HT-29 (cell line): Measurements from ENCODE around the gene TMEM266. TPM values are rescaled to one million over a fixed set of nuclear protein-coding genes. Genes with fewer than 3 reads are reported as not detected.

Experiments used
- DNase-seq: peaks from one replicate; pipeline ENCODE4 v3.0.0-alpha.2; 2015; ENCODE audit warnings: low spot score
- total RNA-seq: library from RNA; depleted of rRNA; stranded (reverse); fragments of >200 nt; shearing (Covaris generic); gene quantifications from 2 replicates; pipeline ENCODE4 v1.2.3, GENCODE V29; 2014

TMEM266 gene
- total RNA-seq, 1 experiment from 2014 or later, result not detected

DNA sequence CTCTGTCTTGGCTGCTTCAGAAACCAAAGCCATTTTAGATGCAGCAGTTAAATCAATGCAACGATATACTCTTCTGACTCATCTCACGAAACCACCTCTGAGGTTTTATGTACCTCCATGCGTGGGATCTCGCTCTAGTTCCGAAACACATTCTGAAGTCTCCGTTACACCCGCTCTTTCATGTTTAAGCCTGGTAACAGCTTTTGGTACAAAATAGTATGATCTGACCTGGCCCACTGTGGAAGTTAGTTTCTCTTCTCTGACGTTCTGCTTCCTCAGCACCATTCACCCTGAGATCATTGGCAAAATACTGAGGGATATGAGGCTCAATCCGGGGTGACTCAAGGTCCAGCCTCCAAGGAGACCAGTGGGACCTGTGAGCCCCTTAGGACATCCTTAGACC lies 121.9 kb downstream of the TMEM266 start:
- no peak for DNase-seq

DNA sequence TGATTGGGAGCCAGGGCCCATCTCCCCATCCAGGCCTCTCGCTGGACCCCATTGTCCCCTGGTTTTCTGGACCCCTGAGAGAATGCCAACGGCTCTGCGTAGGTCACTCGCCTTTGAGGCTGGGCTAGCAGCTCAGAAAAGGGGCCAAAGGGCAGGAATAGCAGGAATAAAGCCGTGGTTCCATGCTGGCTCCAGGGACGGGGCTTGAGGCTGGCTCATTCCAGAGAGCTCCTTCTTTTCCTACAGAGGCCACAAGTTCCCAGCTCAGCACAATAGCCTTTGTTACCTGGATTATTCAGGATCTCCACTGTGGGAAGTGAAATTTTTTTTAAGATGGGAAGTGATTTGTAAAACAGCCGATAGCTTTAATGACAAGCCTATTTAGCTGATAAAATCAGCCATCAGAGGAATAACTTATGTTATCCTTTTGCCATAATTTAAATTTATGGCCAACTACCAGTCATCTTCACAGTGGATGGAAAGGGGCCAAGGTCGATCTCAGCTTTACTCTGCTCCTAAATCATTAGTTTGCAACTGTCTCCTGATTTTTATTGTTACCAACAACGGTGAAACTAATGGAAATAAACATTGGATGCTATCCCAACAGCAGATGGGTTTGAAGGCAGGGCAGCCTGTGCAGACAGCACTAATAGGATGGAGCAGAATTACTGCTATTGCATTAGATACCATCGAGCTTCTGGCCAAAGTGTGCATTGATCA lies 124.3 kb downstream of the TMEM266 start:
- DNase-seq, result no peak

DNA sequence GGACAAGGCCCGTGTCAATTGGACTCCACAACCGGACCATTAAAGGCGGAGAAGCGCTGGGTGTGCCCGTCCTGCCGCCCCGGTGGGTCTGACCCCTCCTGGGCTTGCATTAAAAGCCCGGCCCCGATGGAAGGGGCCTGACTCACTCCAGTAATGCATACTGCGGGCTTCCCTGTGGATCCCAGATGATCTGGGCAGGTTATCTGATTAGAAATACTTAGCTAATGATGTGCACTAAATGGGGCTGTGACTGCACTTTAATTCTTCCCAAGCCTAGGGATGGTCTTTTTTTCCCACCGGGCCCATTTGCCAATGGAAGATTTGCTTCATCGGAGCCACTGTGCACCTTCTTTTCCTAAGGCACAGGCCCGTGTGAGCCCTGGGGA lies 124.9 kb downstream of the TMEM266 start:
- DNase-seq, result no peak

DNA sequence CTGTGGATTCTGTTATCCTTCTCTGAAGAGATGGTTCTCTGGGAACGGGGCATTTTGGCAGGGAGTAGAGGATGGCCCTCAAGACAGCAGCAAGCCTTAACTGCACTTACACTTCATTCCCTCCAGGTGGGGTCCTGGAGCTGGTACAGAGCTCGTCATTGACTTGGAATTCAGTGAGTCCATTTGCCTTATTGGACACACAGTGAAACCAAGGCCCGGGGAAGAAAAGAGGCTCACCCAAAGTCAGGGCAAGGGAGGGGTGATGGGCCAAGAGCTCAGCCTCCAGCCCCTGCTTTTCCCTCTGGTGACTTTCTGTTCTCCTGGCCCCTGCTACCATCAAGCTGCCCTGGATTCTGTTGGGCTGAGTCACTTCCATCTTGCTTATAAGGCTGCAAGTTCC lies 125.9 kb downstream of the TMEM266 start:
- DNase-seq, result peak; percentile 85

DNA sequence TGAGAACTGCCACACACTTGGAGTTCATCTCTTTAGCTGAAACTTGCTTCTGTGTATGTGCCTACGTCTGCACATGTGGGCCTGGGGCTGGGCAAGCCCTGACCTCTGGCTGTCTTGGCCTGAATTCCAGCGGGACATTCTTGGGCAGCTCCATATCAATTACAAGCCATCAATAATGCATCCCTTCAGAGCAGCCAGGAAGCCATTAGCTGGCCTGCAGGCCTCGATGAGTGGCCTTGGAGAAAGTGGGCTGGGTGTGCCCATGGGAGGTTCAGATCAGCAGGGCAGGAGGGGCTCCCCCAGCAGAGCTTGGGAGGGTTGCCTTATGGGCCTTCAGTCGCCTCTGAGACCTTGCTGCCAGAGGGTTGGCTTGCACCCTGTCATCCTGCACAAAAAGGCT lies 127.4 kb downstream of the TMEM266 start:
- no peak for DNase-seq

DNA sequence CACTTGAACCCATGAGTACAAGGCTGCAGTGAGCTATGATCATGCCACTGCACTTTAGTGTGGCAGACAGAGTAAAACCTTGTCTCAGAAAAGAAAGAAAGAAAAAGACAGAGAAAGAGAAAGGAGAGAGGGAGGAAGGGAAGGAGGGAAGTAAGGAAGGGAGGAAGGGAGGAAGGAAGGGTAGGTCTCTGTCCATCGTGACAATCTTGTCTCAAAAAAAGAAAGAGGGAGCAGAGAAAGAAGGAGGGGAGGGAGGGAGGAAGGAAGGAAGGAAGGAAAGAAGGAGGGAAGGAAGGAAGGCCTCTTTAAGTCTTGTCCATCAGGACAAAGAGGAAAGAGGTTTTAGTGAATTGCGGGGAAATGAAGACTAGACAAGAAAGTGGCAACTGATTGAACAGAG lies 129.3 kb downstream of the TMEM266 start:
- no peak for DNase-seq

DNA sequence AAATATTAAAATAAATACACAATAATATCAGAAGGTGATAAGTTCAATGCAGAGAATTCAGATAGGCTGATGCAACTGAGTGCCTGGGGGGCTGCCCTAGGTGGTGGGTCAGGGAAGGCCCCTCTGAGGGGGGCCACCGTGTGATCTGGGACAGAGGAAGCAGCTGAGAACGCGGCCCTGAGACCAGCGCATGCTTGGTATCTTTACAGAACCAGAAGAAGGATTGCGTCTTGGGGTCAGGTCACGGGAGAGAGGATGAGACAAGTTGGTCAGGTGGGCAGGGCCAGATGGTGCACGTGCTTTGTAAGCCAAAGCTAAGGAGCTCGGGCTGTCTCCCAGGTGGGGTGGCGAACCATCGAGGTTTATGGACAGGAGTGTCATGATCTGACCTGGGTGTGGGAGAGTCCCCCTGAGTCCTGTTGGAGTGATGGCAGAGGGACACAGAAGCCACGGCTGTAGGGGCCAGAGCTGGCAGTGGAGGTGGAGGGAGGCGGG lies 130.3 kb downstream of the TMEM266 start:
- no peak for DNase-seq

DNA sequence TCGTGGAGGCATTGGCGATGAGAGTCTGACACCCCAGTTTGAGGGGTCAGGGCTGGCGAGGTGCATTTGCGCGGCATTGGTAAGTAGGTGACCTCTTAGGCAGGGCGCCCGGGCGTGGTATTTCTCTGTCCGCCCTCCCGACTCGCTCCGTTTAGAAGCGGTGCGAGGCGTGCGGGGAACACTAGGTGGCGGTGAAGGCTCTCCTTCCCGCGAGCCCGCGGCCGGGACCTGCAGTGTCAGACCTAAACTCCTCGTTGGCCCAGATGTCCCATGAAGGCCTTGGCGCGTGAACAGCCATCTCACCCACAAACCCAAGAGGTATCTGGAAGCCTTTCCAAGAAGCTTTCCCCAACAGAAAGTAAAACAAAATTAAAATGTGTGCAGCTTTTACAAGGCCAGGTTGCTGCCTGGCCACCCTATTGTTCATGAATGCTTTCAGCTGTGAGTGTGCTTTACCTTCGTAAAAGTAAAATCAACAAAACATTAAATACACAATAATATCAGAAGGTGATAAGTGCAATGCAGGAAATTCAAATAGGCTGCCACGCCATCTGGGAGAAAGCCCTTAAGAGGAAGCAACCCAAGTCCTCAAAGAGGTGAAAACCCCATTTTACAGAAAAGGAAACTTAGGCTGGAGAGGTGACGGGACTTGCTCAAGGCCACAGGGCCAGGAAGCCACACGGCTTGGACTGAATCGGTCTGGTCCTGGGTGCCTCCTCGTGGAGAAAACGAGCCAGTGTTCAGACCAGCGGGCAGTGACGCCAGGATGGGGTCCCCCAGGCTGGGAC lies 131.2 kb downstream of the TMEM266 start:
- DNase-seq, result peak; percentile 94

DNA sequence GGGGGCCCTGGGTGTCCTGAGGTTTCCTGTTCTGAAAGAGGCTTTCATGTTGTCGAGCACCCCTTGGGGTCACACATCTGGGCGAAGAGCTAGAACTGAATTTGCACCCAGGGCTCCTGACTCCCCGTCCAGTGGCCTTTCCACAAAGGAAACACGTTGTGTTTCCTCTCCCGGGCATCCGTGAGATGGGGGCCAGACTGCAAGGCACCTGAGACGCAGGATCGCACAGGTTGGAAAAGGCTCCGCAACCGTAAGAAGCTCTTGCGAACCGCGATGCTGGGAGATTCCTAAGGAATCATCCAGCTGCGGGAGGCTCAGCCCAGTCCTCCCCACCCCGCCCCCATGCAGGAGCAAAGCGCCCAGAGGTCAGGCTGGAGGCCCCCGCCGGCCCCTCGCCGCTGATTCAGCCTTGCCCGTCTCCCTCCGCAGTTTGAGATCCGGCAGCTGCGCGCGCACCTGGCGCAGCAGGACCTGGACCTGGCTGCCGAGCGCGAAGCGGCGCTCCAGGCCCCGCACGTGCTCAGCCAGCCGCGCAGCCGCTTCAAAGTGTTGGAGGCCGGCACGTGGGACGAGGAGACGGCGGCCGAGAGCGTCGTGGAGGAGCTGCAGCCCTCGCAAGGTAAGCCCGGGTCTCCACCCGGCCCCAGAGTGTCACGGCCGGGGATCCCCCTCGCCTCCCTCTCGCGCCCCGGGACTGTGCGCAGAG lies 131.9 kb downstream of the TMEM266 start:
- no peak for DNase-seq

DNA sequence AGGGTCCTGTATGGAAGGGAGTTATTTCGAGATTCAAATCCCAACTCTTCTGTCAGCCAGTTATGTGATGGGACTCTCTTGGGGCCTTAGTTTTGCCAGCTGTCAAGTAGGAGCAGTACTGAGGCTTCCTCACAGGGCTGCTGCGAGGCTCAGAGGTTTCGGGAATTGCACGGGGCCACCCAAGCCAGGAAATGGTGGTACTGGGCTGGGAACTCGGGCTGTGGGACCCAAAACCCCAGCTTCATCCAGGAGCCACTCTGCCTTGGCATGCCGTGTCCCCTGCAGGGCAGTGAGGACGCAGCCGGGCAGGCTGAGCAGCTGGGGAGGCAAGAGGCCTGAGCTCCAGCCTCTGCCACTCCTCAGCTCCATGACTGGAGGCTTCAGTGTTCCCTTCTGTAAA lies 132.9 kb downstream of the TMEM266 start:
- no peak for DNase-seq

DNA sequence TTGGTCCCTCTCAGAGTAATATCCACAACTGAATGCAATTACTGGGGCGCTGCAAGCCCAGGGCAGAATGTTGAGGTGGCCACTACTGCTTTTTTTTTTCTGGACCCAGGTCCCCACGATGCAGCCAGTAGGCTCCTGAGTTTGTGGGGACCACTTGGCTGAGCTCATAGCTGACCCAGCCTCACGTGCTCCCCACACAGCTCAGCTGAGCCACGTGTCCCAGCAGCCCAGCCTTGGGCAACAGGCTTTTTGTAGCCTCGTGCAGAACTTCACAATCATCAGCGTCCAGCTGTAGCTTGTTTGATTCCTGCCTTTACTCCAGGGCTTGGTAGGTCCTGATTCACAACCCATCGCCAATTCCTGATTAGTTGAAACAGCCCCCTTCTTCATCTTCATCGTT lies 134.1 kb downstream of the TMEM266 start:
- no peak for DNase-seq

DNA sequence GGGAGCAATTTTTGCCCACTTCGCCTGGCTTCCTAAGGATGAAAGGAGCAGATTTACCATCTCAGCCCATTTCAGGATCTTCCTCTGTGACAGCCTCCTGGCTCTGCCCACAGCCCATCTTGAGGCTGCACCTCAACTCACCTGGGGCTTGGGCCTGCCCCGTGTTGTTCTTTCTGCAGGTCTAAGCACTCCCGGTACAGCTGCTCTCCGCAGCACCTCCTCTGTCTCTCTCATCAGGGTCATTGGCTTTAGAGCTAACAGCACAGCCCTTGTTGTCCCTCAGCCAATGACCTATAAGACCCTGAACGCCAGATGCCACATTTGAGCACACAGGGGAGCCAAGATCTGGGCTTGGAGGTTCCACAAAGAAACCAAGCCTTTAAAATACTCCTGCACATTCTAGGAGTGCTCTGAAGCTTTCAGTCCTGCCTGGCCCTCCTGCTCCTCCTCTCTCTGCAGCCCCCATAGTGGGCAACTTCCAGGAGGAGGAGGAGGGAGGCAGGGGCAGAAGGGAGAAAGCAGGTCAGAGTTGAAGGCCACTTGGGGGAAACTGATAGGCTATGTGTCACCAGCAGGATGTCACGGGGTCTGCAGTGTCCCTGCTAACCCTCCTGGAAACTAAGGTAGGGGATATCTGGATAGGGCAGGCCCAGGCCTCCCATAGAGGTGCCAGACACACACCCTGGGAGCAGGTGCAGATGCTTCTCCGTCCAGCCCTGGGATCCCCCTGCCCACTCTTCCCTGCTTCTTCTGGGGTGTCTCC lies 135.9 kb downstream of the TMEM266 start:
- DNase-seq, result no peak

DNA sequence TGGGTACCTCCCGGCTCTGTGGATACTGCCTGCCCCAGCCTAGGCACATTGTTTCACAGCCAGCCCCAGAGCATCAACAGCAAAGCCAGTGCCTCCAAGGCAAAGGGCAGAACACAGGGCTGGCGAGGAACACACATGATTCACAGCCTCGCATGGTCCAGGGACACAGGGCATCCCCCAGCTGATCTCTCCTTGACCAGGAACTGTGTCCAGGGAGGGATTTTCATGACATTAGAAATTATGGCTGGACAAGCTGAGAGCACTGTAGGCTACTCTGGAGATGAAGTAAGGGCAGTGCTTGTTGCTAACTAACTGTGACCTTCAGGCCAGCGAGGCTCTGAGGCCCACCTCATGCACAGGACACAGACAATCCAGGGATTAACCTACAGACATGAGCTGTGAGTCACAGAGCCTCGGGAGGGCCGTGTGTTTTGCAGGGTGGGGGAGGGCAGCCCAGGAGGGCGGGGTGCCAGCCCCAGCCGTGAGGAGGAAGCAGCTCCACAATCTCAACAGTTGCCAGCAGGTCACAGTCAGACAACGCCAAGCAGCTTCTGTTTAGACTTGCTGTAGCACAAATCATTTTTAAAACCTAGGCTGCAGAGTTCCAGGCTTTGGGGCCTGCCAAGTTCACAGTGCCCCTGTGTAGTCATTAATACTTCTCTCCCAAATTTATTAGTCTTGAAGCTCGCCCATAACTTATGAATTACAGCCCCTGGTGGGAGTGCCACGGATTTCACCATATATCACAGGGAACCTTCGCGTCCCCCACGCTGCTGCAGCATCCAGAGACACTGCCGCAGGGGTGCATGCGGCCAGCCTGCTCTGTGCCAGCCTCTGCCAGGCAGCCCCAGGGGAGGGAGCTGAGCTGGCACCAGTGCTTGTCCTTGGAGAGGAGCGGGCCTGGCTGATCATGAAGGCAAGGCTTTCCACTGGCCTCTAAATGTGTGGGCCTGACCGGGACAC lies 136.8 kb downstream of the TMEM266 start:
- DNase-seq, result peak; percentile 90

DNA sequence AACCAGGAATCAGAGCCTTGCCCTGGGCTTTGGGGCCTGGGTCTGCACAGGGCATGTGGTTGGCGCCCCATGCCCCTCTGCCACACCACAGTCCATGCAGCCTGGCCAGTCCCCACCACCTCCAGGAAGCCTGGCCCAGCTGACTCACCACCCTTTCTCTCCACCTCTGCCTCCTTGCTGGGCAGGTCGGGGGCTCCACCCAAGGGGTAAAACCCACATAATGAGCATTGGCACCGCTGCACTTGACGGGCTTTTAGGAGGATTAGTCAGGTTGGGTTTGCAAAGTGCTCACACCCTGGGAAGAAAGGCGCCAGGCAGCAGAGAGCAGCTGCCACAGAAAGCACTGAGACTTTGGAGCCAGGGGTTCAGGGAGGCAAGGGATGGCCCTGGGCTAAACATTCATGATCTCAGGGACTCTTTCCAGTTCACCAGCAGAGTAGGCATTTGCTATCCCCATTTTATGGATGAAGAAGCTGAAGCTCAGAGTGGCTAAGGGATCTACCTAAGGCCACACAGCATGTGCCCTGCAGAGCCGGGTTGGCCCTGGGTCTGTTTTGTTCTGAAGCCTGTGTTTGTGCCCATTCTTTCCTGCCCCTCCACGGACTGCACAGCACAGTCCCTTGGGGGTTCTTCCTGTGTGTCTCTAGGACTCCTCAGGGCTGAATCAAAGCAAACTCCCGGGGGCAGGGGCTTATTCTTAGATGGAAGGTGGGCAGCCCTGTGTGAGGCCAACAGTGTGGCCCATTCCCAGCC lies 138.1 kb downstream of the TMEM266 start:
- peak; percentile 72 for DNase-seq

DNA sequence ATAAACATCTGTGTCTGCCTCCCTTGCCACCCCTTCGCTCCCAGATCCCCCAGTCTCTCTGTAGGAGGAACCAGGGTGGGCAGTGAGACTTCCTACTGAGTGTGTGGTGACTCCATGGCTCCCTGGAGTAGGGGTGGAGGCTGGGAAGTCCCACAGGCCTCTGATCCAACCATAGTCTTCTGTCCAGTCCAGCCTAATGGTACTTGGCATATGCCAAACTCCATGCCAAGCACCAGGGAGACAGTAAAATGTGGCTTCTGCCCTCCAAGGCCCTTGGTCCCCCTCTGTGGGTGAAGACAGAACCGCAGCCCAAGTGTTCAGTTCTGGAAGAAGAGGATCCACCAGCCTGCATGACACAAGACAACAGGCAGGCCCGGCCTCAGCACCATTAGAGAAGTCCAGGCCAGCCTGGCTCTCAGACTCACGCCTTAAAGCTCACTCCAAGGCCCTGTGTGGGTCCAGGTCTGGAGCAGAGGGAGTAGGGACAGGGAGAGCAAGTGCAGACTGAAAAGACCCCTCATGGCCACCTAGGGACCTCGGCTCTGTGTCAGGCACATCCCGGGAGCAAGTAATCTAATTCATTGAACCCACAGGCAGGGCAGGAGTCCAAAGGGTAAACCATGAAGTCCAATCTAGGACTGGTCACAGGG lies 138.8 kb downstream of the TMEM266 start:
- DNase-seq, result no peak

DNA sequence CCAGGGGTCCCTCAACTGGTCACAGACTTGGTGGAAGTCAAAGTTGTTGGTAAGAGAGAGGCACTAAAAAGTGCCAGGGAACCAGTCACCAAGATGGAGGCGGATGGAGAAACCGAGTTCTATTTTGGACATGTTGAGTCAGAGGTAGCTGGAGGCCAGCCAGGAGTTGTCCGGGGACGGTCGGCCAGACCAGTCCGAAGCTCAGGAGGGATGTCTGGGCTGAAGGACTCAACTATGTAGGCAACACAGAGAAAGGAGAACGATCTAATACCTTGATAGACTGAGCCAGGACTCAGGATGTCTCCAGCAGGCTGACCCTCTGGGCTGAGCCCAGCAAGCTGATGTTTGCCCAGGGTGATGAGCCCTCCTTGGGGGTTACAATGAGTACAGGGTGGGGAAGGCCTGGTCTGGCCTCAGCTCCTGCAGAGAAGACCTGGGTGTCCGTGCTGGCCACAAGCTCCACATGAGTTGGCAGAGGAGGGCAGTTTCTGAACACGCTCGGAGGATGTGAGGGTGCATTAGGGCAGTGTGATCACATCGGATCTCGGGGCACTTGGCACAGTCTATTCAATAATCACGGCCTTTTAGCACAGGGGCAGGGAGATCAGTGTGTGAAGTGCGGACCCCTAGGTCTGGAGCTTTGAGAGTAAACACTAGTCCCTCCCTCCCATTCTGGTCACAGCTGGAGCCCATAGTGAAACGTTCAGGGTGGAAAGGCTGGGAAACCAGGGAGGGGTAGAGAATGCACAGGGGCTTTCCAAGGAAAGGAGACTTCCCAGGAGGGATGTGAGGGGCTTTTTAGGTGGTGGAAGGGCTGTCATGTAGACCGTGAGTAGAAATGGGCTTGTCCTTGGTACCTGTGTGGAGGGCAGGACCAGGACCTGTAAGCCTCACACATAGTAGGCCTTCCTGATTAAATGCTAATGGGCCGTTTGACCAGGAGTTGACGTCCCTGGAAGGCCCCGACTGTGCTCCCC lies 139.6 kb downstream of the TMEM266 start:
- DNase-seq, result no peak

DNA sequence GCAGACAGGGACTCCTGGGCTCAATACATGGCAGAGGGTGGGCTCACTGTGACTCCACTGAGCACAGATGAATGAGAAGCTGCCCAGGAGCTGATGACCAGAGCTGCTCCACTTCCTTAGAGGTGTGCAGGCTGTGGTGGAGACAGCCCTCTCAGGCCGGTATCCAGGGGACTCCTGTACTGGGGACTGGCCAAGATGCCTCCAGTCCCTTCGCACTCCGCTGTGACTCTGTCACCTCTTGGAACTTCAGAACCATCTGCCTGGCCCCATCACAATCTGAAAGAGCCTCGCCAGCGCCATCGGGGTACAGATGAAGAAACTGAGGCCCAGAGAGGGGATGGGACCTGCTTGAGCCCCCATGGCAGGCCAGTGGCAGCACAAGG lies 140.3 kb downstream of the TMEM266 start:
- no peak for DNase-seq

DNA sequence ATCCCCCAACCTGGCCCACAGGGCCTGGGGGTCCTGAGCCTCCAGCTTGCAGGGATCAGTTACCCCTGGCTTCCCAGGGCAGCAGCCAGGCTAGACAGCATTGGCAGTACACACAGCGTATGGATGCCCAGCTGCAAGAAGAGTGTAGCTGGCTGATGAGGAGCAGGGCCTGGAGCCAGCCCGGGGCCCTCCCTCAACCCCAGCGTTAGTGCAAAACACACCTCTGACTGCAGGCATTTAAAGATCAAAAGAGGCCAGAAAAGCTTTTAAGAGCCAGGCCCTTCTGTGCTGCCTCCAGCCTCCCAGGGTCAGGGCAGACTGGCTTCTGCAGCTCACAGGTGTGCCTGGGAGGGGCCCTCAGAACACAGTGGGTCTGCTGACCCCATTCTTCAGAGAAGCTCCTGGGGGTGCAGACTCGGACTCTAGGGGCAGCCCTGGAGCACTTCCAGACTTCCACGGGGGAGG lies 140.9 kb downstream of the TMEM266 start:
- DNase-seq, result no peak
